ENCODE data around the gene TBC1D10A. TPM values are rescaled to one million over a fixed set of nuclear protein-coding genes. Genes with fewer than 3 reads are reported as not detected.

Gene TBC1D10A
- total and polyA plus RNA-seq, 2 experiments from 2014 or later, result 3.3 to 8.8 TPM

DNA sequence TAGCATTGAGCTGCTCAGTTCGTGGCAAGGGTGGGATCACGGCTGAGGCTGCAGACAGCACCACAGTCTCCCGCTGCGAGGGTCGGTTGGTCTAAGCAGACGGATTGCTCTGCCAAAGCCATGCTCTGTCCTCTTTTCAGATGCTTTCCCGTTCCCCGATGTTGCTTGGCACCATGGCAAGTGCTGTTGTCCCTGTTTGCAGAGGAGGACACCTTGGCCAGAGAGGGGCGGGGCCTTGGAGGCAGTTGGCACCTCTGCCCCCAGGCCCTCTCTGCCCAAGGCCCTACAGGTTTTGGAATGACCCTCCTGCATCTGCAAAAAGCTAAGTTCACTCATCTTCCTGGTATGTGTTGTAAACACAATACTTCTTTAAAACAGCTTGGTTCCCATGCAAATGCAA, 41.7 kb upstream of the TBC1D10A start (continued):
- TF ChIP-seq CREB1 (CRISPR knock-in tag; IDR thresholded peaks at IDR 0.05; ENCODE audit: low read depth), result no peak
- no peak for TF ChIP-seq EZH2 (IDR thresholded peaks at IDR 0.05; ENCODE audit: low read depth, unreplicated experiment)
- TF ChIP-seq STAT1 (IDR thresholded peaks at IDR 0.05; ENCODE audit: unreplicated experiment), result no peak
- TF ChIP-seq ZNF331 (CRISPR knock-in tag; IDR thresholded peaks at IDR 0.05; ENCODE audit: low read depth), result no peak
- no peak for TF ChIP-seq ZNF114 (CRISPR knock-in tag; IDR thresholded peaks at IDR 0.05)
- no peak for TF ChIP-seq CTCF (conservative IDR thresholded peaks at IDR 0.05; ENCODE audit: low read depth in 2 of 2)
- TF ChIP-seq ETS1 (IDR thresholded peaks at IDR 0.05), result no peak

- H4K20me1 ChIP-seq (replicated peaks; ENCODE audit: insufficient read depth), result no peaks in the 10 kb centered on the region
Measured at GRCh38 chr22:30365891-30366290, 39.1 kb upstream of the TBC1D10A start.

DNA sequence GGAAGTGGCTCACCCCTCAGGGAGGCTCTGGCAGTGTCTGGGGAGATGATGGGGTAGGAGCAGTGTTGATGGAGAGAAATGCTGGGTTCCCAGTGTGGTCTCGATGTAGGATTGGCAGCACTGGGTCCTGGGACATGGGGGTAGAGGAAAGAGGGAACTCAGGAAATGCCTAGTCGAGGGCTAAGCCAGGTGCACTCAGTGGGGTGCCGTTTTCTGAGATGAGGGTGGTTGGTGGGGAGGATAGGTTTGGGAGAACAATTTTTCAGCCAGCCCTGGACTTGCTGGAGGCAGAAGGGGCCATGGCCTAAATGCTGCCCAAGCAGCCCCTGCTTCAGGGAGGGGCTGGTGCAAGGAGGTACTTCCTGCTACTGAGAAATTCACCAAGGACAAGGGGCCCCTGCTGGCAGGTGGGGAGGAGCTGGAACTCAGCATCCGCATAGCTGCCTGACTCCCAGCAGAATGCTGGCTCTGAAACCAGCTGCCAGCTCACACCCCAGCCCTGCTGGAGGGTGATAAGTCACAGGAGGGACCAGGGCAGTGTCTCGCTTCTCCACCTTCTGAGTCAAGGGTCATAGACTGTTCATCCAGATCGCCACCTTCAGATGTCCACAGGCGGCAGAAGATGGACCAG, 36.0 kb upstream of the TBC1D10A start:
- H3K27me3 Mint-ChIP-seq (ENCODE audit: insufficient read depth, low read depth, poor library complexity), result peaks cover 11% of the 10 kb centered on the region
- peaks cover 27% of the 10 kb centered on the region for H3K4me1 Mint-ChIP-seq
- Histone ChIP-seq H3K4me3 (peak overlapping the region; percentile 30; the same call in 1 of the 2 replicates), H3F3A (replicated peaks; ENCODE audit: low read depth) (0 out of 2 replicates have a peak, but pooled peaks cover 9% of the 10 kb centered on the region), H3K9me2 (ENCODE audit: insufficient read depth) (no peaks in the 10 kb centered on the region), H4K20me1 (replicated peaks; ENCODE audit: insufficient read depth) (no peaks in the 10 kb centered on the region), H3K4me2 (peak overlapping the region; percentile 69), H3K4me1 (ENCODE audit: insufficient read depth) (peaks cover 23% of the 10 kb centered on the region), H3K79me2 (replicated peaks; ENCODE audit: insufficient read depth) (0 out of 2 replicates have a peak, but pooled peaks cover 5% of the 10 kb centered on the region), H2AFZ (peak overlapping the region; percentile 29; the same call in 1 of the 2 replicates), H3K27me3 (ENCODE audit: insufficient read depth) (no peaks in the 10 kb centered on the region), H3K27ac (ENCODE audit: low read depth) (peak overlapping the region; percentile 72), H3K36me3 (ENCODE audit: insufficient read depth) (no peaks in the 10 kb centered on the region)
- peaks cover 6% of the 10 kb centered on the region; the same call in 1 of the 3 replicates for H3K36me3 Mint-ChIP-seq (ENCODE audit: low read depth)
- H3K4me3 Mint-ChIP-seq, result peak overlapping the region; percentile 14; the same call in 1 of the 3 replicates
- H3K9me3 Mint-ChIP-seq, result no peaks in the 10 kb centered on the region
- H3K27ac Mint-ChIP-seq, result peak overlapping the region; percentile 23
- ATAC-seq (peak; percentile 90), DNase-seq (ENCODE audit: low spot score) (peak; percentile 81)
- TF ChIP-seq NANOG (IDR thresholded peaks at IDR 0.05; ENCODE audit: borderline replicate concordance), result no peak
- TF ChIP-seq ZNF331 (CRISPR knock-in tag; IDR thresholded peaks at IDR 0.05; ENCODE audit: low read depth), result no peak
- no peak for TF ChIP-seq EZH2phosphoT487 (IDR thresholded peaks at IDR 0.05; ENCODE audit: unreplicated experiment)
- no peak for TF ChIP-seq JUNB (IDR thresholded peaks at IDR 0.05; ENCODE audit: unreplicated experiment)
- TF ChIP-seq ZNF114 (CRISPR knock-in tag; IDR thresholded peaks at IDR 0.05), result no peak
- TF ChIP-seq, protein P1, sequence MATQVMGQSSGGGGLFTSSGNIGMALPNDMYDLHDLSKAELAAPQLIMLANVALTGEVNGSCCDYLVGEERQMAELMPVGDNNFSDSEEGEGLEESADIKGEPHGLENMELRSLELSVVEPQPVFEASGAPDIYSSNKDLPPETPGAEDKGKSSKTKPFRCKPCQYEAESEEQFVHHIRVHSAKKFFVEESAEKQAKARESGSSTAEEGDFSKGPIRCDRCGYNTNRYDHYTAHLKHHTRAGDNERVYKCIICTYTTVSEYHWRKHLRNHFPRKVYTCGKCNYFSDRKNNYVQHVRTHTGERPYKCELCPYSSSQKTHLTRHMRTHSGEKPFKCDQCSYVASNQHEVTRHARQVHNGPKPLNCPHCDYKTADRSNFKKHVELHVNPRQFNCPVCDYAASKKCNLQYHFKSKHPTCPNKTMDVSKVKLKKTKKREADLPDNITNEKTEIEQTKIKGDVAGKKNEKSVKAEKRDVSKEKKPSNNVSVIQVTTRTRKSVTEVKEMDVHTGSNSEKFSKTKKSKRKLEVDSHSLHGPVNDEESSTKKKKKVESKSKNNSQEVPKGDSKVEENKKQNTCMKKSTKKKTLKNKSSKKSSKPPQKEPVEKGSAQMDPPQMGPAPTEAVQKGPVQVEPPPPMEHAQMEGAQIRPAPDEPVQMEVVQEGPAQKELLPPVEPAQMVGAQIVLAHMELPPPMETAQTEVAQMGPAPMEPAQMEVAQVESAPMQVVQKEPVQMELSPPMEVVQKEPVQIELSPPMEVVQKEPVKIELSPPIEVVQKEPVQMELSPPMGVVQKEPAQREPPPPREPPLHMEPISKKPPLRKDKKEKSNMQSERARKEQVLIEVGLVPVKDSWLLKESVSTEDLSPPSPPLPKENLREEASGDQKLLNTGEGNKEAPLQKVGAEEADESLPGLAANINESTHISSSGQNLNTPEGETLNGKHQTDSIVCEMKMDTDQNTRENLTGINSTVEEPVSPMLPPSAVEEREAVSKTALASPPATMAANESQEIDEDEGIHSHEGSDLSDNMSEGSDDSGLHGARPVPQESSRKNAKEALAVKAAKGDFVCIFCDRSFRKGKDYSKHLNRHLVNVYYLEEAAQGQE (IDR thresholded peaks at IDR 0.05; ENCODE audit: unreplicated experiment), result no peak
- TF ChIP-seq EZH2 (IDR thresholded peaks at IDR 0.05; ENCODE audit: low read depth, unreplicated experiment), result no peak
- no peak for TF ChIP-seq STAT1 (IDR thresholded peaks at IDR 0.05; ENCODE audit: unreplicated experiment)
- TF ChIP-seq ETS1 (IDR thresholded peaks at IDR 0.05), result no peak
- no peak for TF ChIP-seq POLR2AphosphoS5 (IDR thresholded peaks at IDR 0.05; ENCODE audit: low read depth)

More at GRCh38 chr22:30365891-30366290, 39.1 kb upstream of the TBC1D10A start:
- no peak overlapping the region; the same call in 1 of the 2 replicates for H3K27ac Mint-ChIP-seq
- DNase-seq (ENCODE audit: low spot score) (no peak), ATAC-seq (no peak)
- peaks cover 20% of the 10 kb centered on the region for H3K4me1 Mint-ChIP-seq
- Histone ChIP-seq H2AFZ (no peak overlapping the region), H3K9me2 (ENCODE audit: insufficient read depth) (no peaks in the 10 kb centered on the region), H3K36me3 (ENCODE audit: insufficient read depth) (no peaks in the 10 kb centered on the region), H3K4me3 (no peak overlapping the region), H3K79me2 (replicated peaks; ENCODE audit: insufficient read depth) (no peaks in the 10 kb centered on the region), H3K4me2 (no peak overlapping the region), H3F3A (replicated peaks; ENCODE audit: low read depth) (0 out of 2 replicates have a peak, but pooled peaks cover 6% of the 10 kb centered on the region), H3K4me1 (ENCODE audit: insufficient read depth) (peaks cover 16% of the 10 kb centered on the region), H3K27ac (ENCODE audit: low read depth) (no peak overlapping the region), H3K27me3 (ENCODE audit: insufficient read depth) (no peaks in the 10 kb centered on the region)
- peaks cover 18% of the 10 kb centered on the region for H3K27me3 Mint-ChIP-seq (ENCODE audit: insufficient read depth, low read depth, poor library complexity)
- H3K36me3 Mint-ChIP-seq (ENCODE audit: low read depth), result peaks cover 6% of the 10 kb centered on the region; the same call in 2 of the 3 replicates
- no peak overlapping the region for H3K4me3 Mint-ChIP-seq
- no peak for TF ChIP-seq JUNB (IDR thresholded peaks at IDR 0.05; ENCODE audit: unreplicated experiment)
- TF ChIP-seq NANOG (IDR thresholded peaks at IDR 0.05; ENCODE audit: borderline replicate concordance), result no peak
- H3K9me3 Mint-ChIP-seq, result no peaks in the 10 kb centered on the region
